22Rv1 (cell line): ENCODE data around the gene NANOS3.

Source experiments
- H3K27ac ChIP-seq: fragments of 450-650 bp; 2 replicates; pipeline ENCODE4 v1.5.1; 2017
- ZFX ChIP-seq: fragments of 450-650 bp; IDR thresholded peaks from 2 replicates; pipeline ENCODE4 v1.6.1; 2017; ENCODE audit warnings: antibody characterized with exemption, borderline replicate concordance
- TF ChIP-seq, protein P1 (sequence below): fragments of 450-650 bp; IDR thresholded peaks from 2 replicates; pipeline ENCODE4 v1.5.1; 2017; ENCODE audit warnings: mild to moderate bottlenecking

The NANOS3 gene

DNA sequence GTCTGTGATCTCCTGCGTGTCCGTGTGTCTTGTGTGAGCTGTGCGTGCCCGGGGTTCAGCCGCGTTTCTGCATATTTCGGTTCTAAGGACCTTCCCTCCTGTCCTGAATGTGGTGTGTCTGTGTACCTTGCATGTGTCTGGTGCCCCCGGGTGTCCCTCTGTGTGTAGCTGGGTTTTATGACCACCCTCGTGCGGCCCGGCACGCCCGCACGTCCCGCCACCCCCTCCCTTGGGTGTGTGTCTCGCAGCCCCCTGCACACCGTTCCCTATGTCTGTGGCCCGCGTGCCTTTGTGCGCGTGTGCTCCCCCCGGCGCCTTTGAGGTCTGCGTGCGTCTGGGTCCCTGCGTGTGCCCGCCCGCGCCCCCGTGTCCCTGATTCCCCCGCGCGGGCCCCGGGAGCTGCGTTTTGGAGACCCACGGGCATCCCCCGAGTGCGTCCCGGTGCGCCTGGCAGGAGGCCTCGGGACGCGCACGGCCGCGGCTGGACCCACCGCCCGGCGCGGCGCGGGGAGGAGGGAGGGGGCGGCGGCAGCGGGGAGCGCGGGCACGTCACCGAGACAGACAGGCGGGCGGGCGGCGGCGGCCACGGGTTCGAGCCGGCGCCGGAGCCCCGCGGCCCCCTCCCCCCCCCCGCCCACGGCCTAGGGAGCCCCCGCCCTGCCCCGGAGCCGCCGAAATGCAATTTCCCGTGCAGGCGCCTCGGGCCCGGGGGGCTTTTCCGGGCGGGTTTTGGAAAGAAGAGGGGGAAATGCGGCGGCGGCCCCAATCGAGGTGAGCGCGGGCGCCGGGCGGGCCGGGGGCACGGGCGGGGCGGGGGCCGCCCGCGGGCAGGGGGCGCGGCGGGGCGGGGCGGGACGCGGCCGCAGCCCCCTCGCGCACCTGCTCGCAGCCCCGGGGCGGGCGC, 12.0 kb upstream of the NANOS3 start:
- no peak for TF ChIP-seq ZFX
- TF ChIP-seq, protein P1, sequence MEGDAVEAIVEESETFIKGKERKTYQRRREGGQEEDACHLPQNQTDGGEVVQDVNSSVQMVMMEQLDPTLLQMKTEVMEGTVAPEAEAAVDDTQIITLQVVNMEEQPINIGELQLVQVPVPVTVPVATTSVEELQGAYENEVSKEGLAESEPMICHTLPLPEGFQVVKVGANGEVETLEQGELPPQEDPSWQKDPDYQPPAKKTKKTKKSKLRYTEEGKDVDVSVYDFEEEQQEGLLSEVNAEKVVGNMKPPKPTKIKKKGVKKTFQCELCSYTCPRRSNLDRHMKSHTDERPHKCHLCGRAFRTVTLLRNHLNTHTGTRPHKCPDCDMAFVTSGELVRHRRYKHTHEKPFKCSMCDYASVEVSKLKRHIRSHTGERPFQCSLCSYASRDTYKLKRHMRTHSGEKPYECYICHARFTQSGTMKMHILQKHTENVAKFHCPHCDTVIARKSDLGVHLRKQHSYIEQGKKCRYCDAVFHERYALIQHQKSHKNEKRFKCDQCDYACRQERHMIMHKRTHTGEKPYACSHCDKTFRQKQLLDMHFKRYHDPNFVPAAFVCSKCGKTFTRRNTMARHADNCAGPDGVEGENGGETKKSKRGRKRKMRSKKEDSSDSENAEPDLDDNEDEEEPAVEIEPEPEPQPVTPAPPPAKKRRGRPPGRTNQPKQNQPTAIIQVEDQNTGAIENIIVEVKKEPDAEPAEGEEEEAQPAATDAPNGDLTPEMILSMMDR = no peak
- no peak overlapping the region for H3K27ac ChIP-seq

DNA sequence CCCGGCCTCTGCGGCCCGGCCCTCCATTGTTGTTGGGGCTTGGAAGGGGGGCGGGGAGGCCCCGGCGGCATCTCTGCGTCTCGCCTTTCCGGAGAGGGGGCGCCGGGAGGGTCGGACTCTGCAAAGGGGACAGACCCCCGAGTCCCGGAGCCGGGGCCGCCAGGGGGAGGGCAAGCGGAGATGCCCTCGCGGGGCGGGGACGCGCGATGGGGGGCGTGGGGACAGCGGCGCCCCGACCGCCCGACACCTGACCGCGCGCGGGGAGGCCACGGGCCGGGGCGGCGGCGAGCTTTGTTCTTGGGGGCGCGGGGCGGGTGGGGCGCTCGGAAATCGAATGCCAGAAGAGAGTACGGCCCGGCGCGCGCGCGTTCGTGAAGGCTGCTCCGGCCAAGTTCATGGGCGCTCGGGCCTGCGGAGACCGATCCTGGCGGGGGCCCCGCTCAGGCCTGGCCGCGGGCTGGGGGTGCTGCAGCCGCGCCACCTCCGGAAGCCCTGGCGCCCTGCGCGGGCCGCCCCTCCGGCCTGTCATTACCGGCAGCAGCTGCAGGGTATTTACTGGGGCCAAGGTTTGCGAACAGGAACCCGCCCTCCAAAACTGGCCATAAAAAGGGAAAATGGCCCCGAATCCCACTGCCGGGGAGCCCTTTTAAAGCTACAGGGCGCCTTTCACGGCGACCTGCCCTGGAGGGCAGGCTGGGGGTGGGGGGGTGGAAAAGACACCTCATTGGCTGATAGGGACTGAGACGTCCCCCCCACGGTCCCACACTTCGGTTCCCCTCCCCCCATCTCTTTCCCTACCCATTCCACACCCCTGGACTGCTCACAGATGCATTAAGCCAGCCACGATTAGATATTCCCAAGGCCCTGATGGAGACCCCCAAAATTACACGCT, 11.1 kb upstream of the NANOS3 start:
- no peak overlapping the region for H3K27ac ChIP-seq
- no peak for TF ChIP-seq ZFX
- TF ChIP-seq, protein P1 = no peak

DNA sequence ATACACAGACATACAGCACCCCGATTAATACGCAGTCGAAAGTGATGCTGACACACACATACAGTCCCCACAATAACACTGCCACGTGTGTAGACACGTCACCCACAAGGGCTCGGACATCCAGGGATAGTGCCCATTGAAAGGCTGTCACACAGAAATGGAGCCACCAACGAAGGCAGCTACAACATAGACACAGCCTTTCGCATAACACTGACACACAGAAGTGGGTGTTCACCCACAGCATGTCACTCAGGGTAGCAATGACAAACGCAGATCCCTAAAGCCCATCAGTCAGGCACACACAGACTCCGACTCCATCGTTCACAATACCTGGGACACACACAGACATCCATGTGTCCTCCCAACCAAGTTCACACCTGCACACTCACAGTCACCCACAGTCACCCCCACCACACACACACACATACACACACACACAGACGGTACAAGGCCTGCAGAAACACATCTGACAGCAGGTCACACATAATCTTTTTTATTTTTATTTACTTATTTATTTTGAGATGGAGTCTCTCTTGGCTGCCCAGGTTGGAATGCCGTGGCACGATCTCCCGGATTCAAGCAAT, 10.4 kb upstream of the NANOS3 start:
- H3K27ac ChIP-seq = no peak overlapping the region

DNA sequence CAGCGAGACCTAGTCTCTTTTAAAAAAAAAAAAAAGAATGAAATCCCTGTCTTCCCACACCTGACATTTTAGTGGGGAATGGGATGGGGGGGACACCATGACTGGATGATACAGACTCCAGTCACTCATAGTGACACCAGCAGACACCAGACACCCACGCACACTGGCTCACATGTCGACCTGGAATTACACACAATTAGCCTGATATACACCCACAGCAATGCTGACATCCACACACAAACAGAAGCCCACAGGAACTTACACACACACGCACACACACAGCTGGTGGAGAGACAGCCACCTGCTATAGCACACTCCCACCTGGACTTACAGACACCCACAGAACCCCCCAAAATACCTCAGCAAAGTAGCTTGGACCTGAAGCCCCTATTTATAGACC, 8.3 kb upstream of the NANOS3 start:
- TF ChIP-seq ZFX = no peak
- TF ChIP-seq, protein P1 = no peak
- H3K27ac ChIP-seq = no peak overlapping the region

More for the DNA sequence above, 10.4 kb upstream of the NANOS3 start:
- TF ChIP-seq ZFX = no peak
- TF ChIP-seq, protein P1 = no peak

DNA sequence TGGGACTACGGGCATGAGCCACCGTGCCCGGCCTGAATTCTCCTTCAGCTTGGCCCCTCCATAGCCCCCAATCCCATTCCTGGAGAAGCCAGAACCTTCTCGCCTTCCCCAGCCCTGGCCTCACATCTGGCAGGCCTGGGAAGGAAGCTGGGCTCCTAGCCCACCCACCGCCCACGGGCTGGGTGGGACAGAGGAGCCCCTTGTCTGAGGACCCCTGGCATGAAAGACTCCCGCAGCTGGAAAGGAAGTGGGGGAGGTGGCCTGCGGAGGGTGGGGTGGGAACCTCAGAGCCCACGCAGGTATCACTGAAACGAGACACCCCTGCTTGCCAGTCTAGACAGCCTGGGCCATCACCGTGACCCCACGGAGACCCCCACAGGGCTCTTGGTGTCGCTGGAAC, 7.7 kb upstream of the NANOS3 start:
- H3K27ac ChIP-seq = no peak overlapping the region
- TF ChIP-seq, protein P1 = no peak
- no peak for TF ChIP-seq ZFX

DNA sequence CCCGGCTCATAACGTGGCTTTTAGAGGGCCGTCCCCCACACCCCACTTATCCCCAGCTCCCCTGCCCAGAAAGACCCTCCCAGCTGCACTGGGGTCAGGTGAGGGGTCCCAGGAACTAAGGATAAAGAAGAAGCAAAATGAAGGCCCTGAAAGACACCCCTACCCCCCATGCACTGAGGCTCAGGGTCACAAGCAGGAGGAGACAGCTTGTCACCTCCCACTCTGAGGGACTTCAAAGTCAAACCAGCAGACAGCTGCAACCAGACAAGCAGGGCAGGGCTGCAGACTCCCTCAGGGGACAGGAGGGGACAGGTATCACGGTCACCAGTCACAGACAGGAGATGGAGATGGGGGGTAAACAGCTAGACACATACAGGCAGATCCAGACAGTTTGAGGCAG, 6.1 kb upstream of the NANOS3 start:
- TF ChIP-seq, protein P1 = no peak
- TF ChIP-seq ZFX = no peak
- no peak overlapping the region for H3K27ac ChIP-seq
